Keratinocyte (primary cell): Measurements from ENCODE around the gene PLXNB2. TPM values are rescaled to one million over a fixed set of nuclear protein-coding genes. Genes with fewer than 3 reads are reported as not detected.
A peak's percentile ranks its signal among the peaks of the same experiment; 100 is the strongest.

Experiments
- DNase-seq: peaks from one replicate; pipeline ENCODE4 v3.0.0-alpha.2; 2011; ENCODE audit warnings: low read depth, missing footprints, low spot score
- FAIRE-seq: peaks from 2 replicates; lab custom pipeline; 2011; peaks lifted over from hg19 to GRCh38; lab: Jason Lieb, UNC
- H2AFZ ChIP-seq: 2 replicates; pipeline ENCODE4 v1.6.0; 2012; ENCODE audit warnings: low read length, control low read depth, inconsistent platforms; ENCODE audit not compliant: control insufficient read depth
- H3K27ac ChIP-seq: 2 replicates; pipeline ENCODE4 v1.5.1; 2011; ENCODE audit warnings: low read length; ENCODE audit not compliant: control insufficient read depth, insufficient read depth
- H3K27me3 ChIP-seq: 3 replicates; pipeline ENCODE4 v1.6.0; 2011; ENCODE audit warnings: low read length; ENCODE audit not compliant: control insufficient read depth, insufficient read depth; ENCODE audit errors: extremely low read depth
- H3K36me3 ChIP-seq, 2 experiments: 2 replicates in 1 of 2; 3 replicates in 1 of 2; pipeline ENCODE4 v1.5.1; 2011; ENCODE audit warnings: low read length in 2 of 2, mild to moderate bottlenecking in 1 of 2; ENCODE audit not compliant: control insufficient read depth in 2 of 2, insufficient read depth in 2 of 2; ENCODE audit errors: extremely low read depth in 1 of 2
- H3K4me1 ChIP-seq: 3 replicates; pipeline ENCODE4 v1.5.1; 2011; ENCODE audit warnings: low read length; ENCODE audit not compliant: control insufficient read depth, insufficient read depth; ENCODE audit errors: extremely low read depth
- H3K4me2 ChIP-seq: 3 replicates; pipeline ENCODE4 v1.6.0; 2011; ENCODE audit warnings: low read depth, low read length; ENCODE audit not compliant: control insufficient read depth, insufficient read depth; ENCODE audit errors: extremely low read depth
- H3K4me3 ChIP-seq, 3 experiments: fragments of 200-600 bp in 1 of 3; sonication (generic) in 1 of 3; 2 replicates in 2 of 3; 3 replicates in 1 of 3; pipeline ENCODE4 v1.5.1; 2011 to 2016; ENCODE audit warnings: low read length in 3 of 3, mild to moderate bottlenecking in 3 of 3, control low read depth in 2 of 3, inconsistent platforms in 1 of 3, low read depth in 1 of 3, mixed read lengths in 1 of 3, mixed run types in 1 of 3, moderate library complexity in 1 of 3; ENCODE audit not compliant: control insufficient read depth in 2 of 3, insufficient read depth in 2 of 3; ENCODE audit errors: extremely low read depth in 1 of 3
- H3K79me2 ChIP-seq: 2 replicates; pipeline ENCODE4 v1.6.0; 2012; ENCODE audit warnings: low read length; ENCODE audit not compliant: control insufficient read depth, insufficient read depth
- H3K9ac ChIP-seq: 3 replicates; pipeline ENCODE4 v1.6.0; 2011; ENCODE audit warnings: low read length; ENCODE audit not compliant: control insufficient read depth, insufficient read depth; ENCODE audit errors: extremely low read depth
- H3K9me1 ChIP-seq: 3 replicates; pipeline ENCODE4 v1.6.0; 2011; ENCODE audit warnings: low read length; ENCODE audit not compliant: control insufficient read depth, insufficient read depth; ENCODE audit errors: extremely low read depth
- H3K9me3 ChIP-seq: 2 replicates; pipeline ENCODE4 v1.5.1; 2012; ENCODE audit warnings: low read depth, low read length; ENCODE audit not compliant: control insufficient read depth
- H4K20me1 ChIP-seq: 3 replicates; pipeline ENCODE4 v1.6.0; 2011; ENCODE audit warnings: low read length; ENCODE audit not compliant: control insufficient read depth, insufficient read depth; ENCODE audit errors: extremely low read depth
- CTCF ChIP-seq, 3 experiments: IDR thresholded peaks in 1 of 3; conservative IDR thresholded peaks in 1 of 3; optimal IDR thresholded peaks in 1 of 3; 2 replicates in 2 of 3; 3 replicates in 1 of 3; pipeline versions ENCODE3 to v1.5.1; 2011; ENCODE audit warnings: low read length in 3 of 3, mild to moderate bottlenecking in 3 of 3, moderate library complexity in 2 of 3, control low read depth in 1 of 3, inconsistent platforms in 1 of 3; ENCODE audit not compliant: insufficient read depth in 2 of 3; ENCODE audit errors: extremely low read depth in 1 of 3
- EZH2 ChIP-seq: IDR thresholded peaks from one replicate; pipeline ENCODE4 v1.6.1; 2012; ENCODE audit warnings: inconsistent platforms, mild to moderate bottlenecking, low read length, moderate library complexity
- dilution Hi-C: fragments of 300-500 bp; cut with MboI; formaldehyde crosslinking; loops from one replicate; pipeline ENCODE4 v1.7.0; 2020; ENCODE audit warnings: low sequenced_read_pairs; ENCODE audit not compliant: extremely low pct_ligation_motif_present
- polyA plus RNA-seq, 5 experiments: library from polyadenylated mRNA; depleted of rRNA in 3 of 5; stranded (reverse) in 3 of 5; stranded (forward) in 1 of 5; unstranded in 1 of 5; fragments of >200 nt; gene quantifications; 1 replicate in 1 of 5; 2 replicates in 3 of 5; 3 replicates in 1 of 5; pipeline versions ENCODE4 v1.2.1 to v1.2.3, GENCODE V29; 2011 to 2012; ENCODE audit warnings: missing spikeins in 2 of 5, low read depth in 1 of 5, low replicate concordance in 1 of 5

Gene PLXNB2
- polyA plus RNA-seq, 1 donor (not counting 4 experiments of a cell fraction or from before 2014, with no cell fraction given) = 44.3 TPM

- Histone ChIP-seq H3K36me3 (peaks cover 6 to 13% of the 10 kb centered on the region in 2 experiments), H4K20me1 (peaks cover 18% of the 10 kb centered on the region), H3K9me3 (no peaks in the 10 kb centered on the region), H3K27ac (no peak overlapping the region), H3K4me2 (no peak overlapping the region), H3K79me2 (peaks cover 93% of the 10 kb centered on the region), H3K4me1 (peaks cover 37% of the 10 kb centered on the region), H2AFZ (no peak overlapping the region), H3K9me1 (peaks cover 3% of the 10 kb centered on the region), H3K27me3 (no peaks in the 10 kb centered on the region), H3K4me3 (no peak overlapping the region), H3K9ac (no peak overlapping the region)
- TF ChIP-seq EZH2 = no peak
- FAIRE-seq (no peak), DNase-seq (no peak)
- dilution Hi-C loops = no loop called here
Observed at GRCh38 chr22:50296658-50297490, 10.6 kb downstream of the PLXNB2 start.

GRCh38 chr22:50294319-50294656, 13.2 kb downstream of the PLXNB2 start:
- no peak overlapping the region for H3K4me3 ChIP-seq
- peak overlapping the region; percentile 50 for H3K9ac ChIP-seq
- H4K20me1 ChIP-seq = peaks cover 13% of the 10 kb centered on the region
- H2AFZ ChIP-seq = no peak overlapping the region
- FAIRE-seq = no peak
- no peaks in the 10 kb centered on the region for H3K9me3 ChIP-seq
- peak overlapping the region; percentile 79 for H3K4me2 ChIP-seq
- H3K27me3 ChIP-seq = no peaks in the 10 kb centered on the region
- H3K27ac ChIP-seq = peak overlapping the region; percentile 61
- H3K4me1 ChIP-seq = peaks cover 18% of the 10 kb centered on the region
- DNase-seq = no peak
- dilution Hi-C loops = no loop called here
- H3K79me2 ChIP-seq = peaks cover 94% of the 10 kb centered on the region
- peaks cover 18 to 19% of the 10 kb centered on the region in 2 experiments for H3K36me3 ChIP-seq
- TF ChIP-seq CTCF (optimal IDR thresholded peaks at IDR 0.05 in 1 of 3, IDR thresholded peaks at IDR 0.05 in 1 of 3, conservative IDR thresholded peaks at IDR 0.05 in 1 of 3; ENCODE audit: extremely low read depth in 1 of 3, insufficient read depth in 2 of 3, low read length in 3 of 3) = no peak
- no peaks in the 10 kb centered on the region for H3K9me1 ChIP-seq
